ENCODE data around the gene ABCC8. TPM values are rescaled to one million over a fixed set of nuclear protein-coding genes. Genes with fewer than 3 reads are reported as not detected.

The ABCC8 gene
- total and polyA plus RNA-seq, 10 of the 15 experiments (the other 5 are each of a cell fraction or from before 2014, with no cell fraction given): not detected

- TF ChIP-seq, protein P1, sequence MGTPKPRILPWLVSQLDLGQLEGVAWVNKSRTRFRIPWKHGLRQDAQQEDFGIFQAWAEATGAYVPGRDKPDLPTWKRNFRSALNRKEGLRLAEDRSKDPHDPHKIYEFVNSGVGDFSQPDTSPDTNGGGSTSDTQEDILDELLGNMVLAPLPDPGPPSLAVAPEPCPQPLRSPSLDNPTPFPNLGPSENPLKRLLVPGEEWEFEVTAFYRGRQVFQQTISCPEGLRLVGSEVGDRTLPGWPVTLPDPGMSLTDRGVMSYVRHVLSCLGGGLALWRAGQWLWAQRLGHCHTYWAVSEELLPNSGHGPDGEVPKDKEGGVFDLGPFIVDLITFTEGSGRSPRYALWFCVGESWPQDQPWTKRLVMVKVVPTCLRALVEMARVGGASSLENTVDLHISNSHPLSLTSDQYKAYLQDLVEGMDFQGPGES (IDR thresholded peaks at IDR 0.05): no peak
- TF ChIP-seq EZH2 (IDR thresholded peaks at IDR 0.05; ENCODE audit: borderline replicate concordance, control insufficient read depth, low read depth, low read length) (no peak), FOS (IDR thresholded peaks at IDR 0.05; ENCODE audit: borderline replicate concordance, extremely low read depth, insufficient read length) (no peak), RAD21 (IDR thresholded peaks at IDR 0.05; ENCODE audit: insufficient read depth, low read depth, low read length) (no peak), NR2F1 (conservative IDR thresholded peaks at IDR 0.05) (no peak)
Measured at GRCh38 chr11:17515443-17516176, 39.0 kb upstream of the ABCC8 start (continued).

DNA sequence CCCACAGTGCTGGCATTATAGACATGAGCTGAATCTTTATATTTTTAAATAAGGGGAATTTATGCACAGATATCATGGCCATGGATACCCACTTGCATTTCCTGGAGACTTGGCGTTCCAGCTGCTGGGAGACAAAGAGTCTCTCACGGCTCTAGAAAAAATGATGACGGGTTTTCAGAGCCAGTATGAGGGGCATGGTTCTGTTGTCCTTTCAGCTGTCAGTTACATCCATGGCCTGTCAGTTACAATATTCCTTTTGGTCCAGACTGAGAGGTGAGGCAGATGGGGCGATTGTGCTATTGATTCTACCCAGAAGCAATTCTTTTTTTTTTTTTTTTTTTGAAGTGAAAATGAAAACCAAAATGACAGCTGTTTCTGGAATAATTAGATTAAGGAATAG, 37.8 kb upstream of the ABCC8 start:
- RAD21 ChIA-PET (ENCODE audit: unreplicated experiment): interaction anchor here (0.6 kb wide), 1 partner anchor 279 kb away, joined by 3 read pairs; no protein-coding TSS in a partner anchor
- CTCF ChIA-PET: interaction anchor here (0.6 to 2.3 kb wide), 2 partner anchors 13 to 282 kb away, joined by 3 to 11 read pairs; no protein-coding TSS in a partner anchor
- 55% methylated on average over 4 of the region's 4 CpGs for WGBS (ENCODE audit: insufficient coverage, insufficient replicate concordance, low lambda C conversion rate, missing lambda C conversion rate)
- POLR2A ChIA-PET: interaction anchor here (0.6 kb wide), 2 partner anchors 305 to 1564 kb away, joined by 4 to 5 read pairs; no protein-coding TSS in a partner anchor
- H3K79me2 ChIP-seq (ENCODE audit: control insufficient read depth, insufficient read depth, low read length): no peaks in the 10 kb centered on the region
- H3K9ac ChIP-seq (ENCODE audit: control insufficient read depth, insufficient read depth, low read length): no peak overlapping the region
- H4K20me1 ChIP-seq (ENCODE audit: control insufficient read depth, insufficient read depth): no peaks in the 10 kb centered on the region; the same call in 1 of the 2 replicates
- H2AFZ ChIP-seq (ENCODE audit: control insufficient read depth, low read depth, low read length): no peak overlapping the region
- ATAC-seq (no peak), DNase-seq (ENCODE audit: low read depth, low spot score) (no peak), FAIRE-seq (no peak)
- intact Hi-C loops (cut with micrococcal nuclease; ENCODE audit: unreplicated experiment) (no loop called here), in situ Hi-C loops (cut with MboI) (no loop called here)
- BruUV-seq (replicated peaks): no TSS peak
- H3K4me2 ChIP-seq (ENCODE audit: control insufficient read depth, insufficient read depth): no peak overlapping the region
- H3K27ac ChIP-seq (ENCODE audit: control insufficient read depth, insufficient read depth): no peak overlapping the region
- no peak overlapping the region for H3K4me3 ChIP-seq
- H3K36me3 ChIP-seq (ENCODE audit: control insufficient read depth in 2 of 2, insufficient read depth in 2 of 2, low read length in 1 of 2): no peaks in the 10 kb centered on the region
- H3K4me1 ChIP-seq (ENCODE audit: control insufficient read depth, insufficient read depth, low read length): no peaks in the 10 kb centered on the region
- no peaks in the 10 kb centered on the region for H3K9me3 ChIP-seq (replicated peaks; ENCODE audit: control insufficient read depth, insufficient read depth, low read length)
- SMC1A ChIA-PET (ENCODE audit: uncharacterized antibody, unreplicated experiment): interaction anchor here (1.6 kb wide), 1 partner anchor 13 kb away, joined by 6 read pairs; no protein-coding TSS in a partner anchor
- H3K27me3 ChIP-seq (replicated peaks in 1 of 2; ENCODE audit: control insufficient read depth in 2 of 2, insufficient read depth in 2 of 2, low read length in 1 of 2): peaks cover 0 to 2% of the 10 kb centered on the region in 2 experiments; a peak in 3 of 4 replicates
- no peak for TF ChIP-seq SP1 (IDR thresholded peaks at IDR 0.05; ENCODE audit: low read depth, low read length)
- no peak for TF ChIP-seq MYB (IDR thresholded peaks at IDR 0.05; ENCODE audit: borderline replicate concordance, low read depth, low read length)
- no peak for TF ChIP-seq POU2F2 (IDR thresholded peaks at IDR 0.05; ENCODE audit: borderline replicate concordance, low read depth, low read length)
- TF ChIP-seq ZNF622 (IDR thresholded peaks at IDR 0.05): no peak
- TF ChIP-seq GABPA (IDR thresholded peaks at IDR 0.05; ENCODE audit: low read depth): no peak
- TF ChIP-seq, protein P2, sequence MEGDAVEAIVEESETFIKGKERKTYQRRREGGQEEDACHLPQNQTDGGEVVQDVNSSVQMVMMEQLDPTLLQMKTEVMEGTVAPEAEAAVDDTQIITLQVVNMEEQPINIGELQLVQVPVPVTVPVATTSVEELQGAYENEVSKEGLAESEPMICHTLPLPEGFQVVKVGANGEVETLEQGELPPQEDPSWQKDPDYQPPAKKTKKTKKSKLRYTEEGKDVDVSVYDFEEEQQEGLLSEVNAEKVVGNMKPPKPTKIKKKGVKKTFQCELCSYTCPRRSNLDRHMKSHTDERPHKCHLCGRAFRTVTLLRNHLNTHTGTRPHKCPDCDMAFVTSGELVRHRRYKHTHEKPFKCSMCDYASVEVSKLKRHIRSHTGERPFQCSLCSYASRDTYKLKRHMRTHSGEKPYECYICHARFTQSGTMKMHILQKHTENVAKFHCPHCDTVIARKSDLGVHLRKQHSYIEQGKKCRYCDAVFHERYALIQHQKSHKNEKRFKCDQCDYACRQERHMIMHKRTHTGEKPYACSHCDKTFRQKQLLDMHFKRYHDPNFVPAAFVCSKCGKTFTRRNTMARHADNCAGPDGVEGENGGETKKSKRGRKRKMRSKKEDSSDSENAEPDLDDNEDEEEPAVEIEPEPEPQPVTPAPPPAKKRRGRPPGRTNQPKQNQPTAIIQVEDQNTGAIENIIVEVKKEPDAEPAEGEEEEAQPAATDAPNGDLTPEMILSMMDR (IDR thresholded peaks at IDR 0.05 in 2 of 3, conservative IDR thresholded peaks at IDR 0.05 in 1 of 3; ENCODE audit: control insufficient read depth in 2 of 3, extremely low read depth in 1 of 3, insufficient read depth in 1 of 3, low read depth in 3 of 3, low read length in 3 of 3): no peak
- TF ChIP-seq, protein P3, sequence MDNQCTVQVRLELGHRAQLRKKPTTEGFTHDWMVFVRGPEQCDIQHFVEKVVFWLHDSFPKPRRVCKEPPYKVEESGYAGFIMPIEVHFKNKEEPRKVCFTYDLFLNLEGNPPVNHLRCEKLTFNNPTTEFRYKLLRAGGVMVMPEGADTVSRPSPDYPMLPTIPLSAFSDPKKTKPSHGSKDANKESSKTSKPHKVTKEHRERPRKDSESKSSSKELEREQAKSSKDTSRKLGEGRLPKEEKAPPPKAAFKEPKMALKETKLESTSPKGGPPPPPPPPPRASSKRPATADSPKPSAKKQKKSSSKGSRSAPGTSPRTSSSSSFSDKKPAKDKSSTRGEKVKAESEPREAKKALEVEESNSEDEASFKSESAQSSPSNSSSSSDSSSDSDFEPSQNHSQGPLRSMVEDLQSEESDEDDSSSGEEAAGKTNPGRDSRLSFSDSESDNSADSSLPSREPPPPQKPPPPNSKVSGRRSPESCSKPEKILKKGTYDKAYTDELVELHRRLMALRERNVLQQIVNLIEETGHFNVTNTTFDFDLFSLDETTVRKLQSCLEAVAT (IDR thresholded peaks at IDR 0.05): no peak
- TF ChIP-seq NRF1 (conservative IDR thresholded peaks at IDR 0.05; ENCODE audit: low read depth, low read length): no peak
